Measurements from ENCODE around the gene DOCK3.
"Not testable (repeated sequence)": the region's sequence is repeated elsewhere in the genome, so short reads cannot be mapped to it uniquely, and the experiment has no call there.

DNA sequence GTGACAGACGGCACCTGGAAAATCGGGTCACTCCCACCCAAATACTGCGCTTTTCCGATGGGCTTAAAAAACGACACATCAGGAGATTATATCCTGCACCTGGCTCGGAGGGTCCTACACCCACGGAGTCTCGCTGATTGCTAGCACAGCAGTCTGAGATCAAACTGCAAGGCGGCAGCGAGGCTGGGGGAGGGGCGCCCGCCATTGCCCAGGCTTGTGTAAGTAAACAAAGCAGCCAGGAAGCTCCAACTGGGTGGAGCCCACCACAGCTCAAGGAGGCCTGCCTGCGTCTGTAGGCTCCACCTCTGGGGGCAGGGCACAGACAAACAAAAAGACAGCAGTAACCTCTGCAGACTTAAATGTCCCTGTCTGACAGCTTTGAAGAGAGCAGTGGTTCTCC, 524.6 kb downstream of the DOCK3 start:
- not testable (repeated sequence) for TF ChIP-seq GABPA (IDR thresholded peaks at IDR 0.05 in 1 of 2, conservative IDR thresholded peaks at IDR 0.05 in 1 of 2); CTCF (IDR thresholded peaks at IDR 0.05; ENCODE audit: low read depth, low read length, missing input control); SP1 (IDR thresholded peaks at IDR 0.05); ZBTB33 (IDR thresholded peaks at IDR 0.05); RAD21 (IDR thresholded peaks at IDR 0.05); YY1 (IDR thresholded peaks at IDR 0.05); EGR1 (IDR thresholded peaks at IDR 0.05; ENCODE audit: low read depth in 2 of 2)
- TF ChIP-seq, protein P1, sequence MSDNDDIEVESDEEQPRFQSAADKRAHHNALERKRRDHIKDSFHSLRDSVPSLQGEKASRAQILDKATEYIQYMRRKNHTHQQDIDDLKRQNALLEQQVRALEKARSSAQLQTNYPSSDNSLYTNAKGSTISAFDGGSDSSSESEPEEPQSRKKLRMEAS (IDR thresholded peaks at IDR 0.05) = not testable (repeated sequence)

Data from liver (tissue), 3 donors.